ENCODE data around the gene PTPRN2.

Gene PTPRN2

GRCh38 chr7:157818701-157819454 lies 768.7 kb downstream of the PTPRN2 start:
- DNase-seq (ENCODE audit: extremely low read depth, low read depth): no peak
- TF ChIP-seq CTCF (IDR thresholded peaks at IDR 0.05; ENCODE audit: low read depth, low read length): no peak

GRCh38 chr7:157817944-157818700 lies 769.5 kb downstream of the PTPRN2 start:
- DNase-seq (ENCODE audit: extremely low read depth, low read depth): no peak
- TF ChIP-seq CTCF (IDR thresholded peaks at IDR 0.05; ENCODE audit: low read depth, low read length): no peak

- no peak for TF ChIP-seq CTCF (IDR thresholded peaks at IDR 0.05; ENCODE audit: low read depth, low read length)
- no peak for DNase-seq (ENCODE audit: extremely low read depth, low read depth)
Observed at GRCh38 chr7:157817433-157817832, 770.2 kb downstream of the PTPRN2 start.

GRCh38 chr7:157816526-157817250 lies 770.9 kb downstream of the PTPRN2 start:
- no peak for TF ChIP-seq CTCF (IDR thresholded peaks at IDR 0.05; ENCODE audit: low read depth, low read length)
- DNase-seq (ENCODE audit: extremely low read depth, low read depth): no peak

GRCh38 chr7:157816086-157816485 lies 771.5 kb downstream of the PTPRN2 start:
- TF ChIP-seq CTCF (IDR thresholded peaks at IDR 0.05; ENCODE audit: low read depth, low read length): no peak

GRCh38 chr7:157815706-157816022 lies 772.0 kb downstream of the PTPRN2 start:
- DNase-seq (ENCODE audit: extremely low read depth, low read depth): no peak
- TF ChIP-seq CTCF (IDR thresholded peaks at IDR 0.05; ENCODE audit: low read depth, low read length): no peak

More at GRCh38 chr7:157816086-157816485, 771.5 kb downstream of the PTPRN2 start:
- DNase-seq (ENCODE audit: extremely low read depth, low read depth): no peak

Data from AG09319 (cell line).